Ureter (tissue), 1 donor: ENCODE data around the gene PLRG1. TPM values are rescaled to one million over a fixed set of nuclear protein-coding genes. Genes with fewer than 3 reads are reported as not detected.
"Not testable (repeated sequence)": the region's sequence is repeated elsewhere in the genome, so short reads cannot be mapped to it uniquely, and the experiment has no call there.

Source experiments
- DNase-seq: peaks from one replicate; pipeline ENCODE4 v3.0.0-alpha.2; 2020; ENCODE audit warnings: low spot score
- total RNA-seq: library from RNA; stranded (reverse); gene quantifications from one replicate; pipeline ENCODE4 v1.2.4, GENCODE V29; 2023
- donor health status: DM: yes; HTN: yes; CAD: no.

PLRG1 gene
- total RNA-seq = 79.4 TPM

DNA sequence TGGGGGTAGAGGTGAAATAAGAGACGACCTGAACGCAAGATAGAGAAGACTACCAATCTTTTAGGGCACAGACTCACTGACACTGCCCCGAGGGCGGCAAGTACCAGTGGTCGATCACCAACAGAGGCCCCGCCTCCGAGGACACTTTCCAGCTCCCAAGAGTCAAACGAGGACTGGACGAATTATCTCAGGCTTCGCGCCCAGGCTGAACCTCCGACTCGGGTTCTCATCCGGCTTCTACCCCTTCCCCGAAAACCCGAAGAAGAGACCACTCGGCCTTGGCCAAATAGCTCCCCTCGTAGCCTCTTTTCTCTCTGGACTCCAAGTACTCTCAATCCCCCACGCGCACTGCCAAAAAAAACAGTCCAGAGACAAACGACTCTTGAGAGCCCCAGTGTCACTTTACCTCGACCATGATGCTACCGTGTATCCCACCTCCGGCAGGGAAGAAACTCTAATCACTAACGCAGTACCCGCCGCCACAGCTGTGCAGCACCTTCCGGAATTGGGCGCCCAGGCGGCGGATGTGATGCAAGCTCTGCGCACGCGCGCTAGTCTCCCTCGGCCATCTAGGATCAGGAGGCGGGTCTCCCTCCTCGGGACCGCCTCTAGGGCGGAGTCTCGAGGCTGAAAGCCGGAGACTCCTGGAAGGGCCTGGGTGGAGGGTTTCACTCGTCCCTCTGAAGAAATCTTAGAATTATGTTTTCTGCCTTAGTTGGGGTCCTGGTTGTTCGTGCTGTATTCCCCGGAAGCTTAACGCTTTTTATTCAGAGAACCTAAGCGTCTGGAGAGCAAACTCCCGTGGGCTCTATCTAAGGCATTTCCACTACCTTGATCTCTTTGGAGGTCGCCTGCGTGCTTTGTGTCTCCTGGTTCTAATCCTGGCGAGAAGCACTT, at the start of gene PLRG1:
PLRG1 (minus strand) TSS at position 507 of the 897 bp plus-strand sequence; CDS start at position 415, 92 bp downstream.
- DNase-seq = peak; percentile 96

DNA sequence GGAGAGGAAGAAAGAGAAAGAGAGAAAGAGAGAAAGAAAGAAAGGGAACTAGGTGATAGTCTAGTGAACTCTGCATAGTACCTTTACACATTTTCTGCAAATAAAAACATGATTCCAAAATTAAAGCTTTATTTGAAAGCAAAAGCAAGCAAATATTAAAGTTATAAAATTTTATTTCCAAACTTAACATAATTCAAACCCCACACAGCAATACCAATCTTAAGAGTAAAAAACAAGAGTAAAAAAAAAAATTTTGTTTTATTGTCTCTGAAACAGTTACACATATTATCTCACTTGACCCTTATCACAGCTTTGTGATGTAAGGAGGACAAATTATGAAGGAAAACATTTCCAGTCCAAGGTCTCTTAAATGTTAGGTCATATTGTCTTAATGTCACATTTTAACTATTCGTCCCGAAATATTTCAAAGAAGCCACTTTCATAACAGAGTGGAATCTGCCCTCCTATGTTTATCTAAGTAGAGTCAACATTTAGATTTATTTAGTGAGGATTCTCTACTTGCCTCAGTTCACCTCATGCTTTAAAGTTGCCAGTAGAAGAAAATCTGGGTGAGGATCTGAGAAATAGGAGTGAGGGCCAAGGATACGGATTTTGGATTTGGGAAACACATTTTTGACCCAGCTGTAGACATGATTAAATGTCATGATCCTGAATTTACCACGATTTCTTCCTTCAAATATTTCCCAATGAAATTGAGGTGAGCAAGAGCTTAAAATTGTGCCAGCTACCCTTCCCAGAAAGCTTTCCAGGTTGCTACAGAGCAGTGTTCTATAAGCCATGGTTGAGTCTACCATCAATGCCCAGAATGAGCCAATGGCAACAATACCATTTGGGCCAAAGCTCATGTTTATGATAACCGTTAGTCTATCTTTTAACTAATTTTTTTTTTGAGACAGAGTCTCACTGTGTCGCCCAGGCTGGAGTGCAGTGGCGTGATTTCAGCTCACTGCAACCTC, 47.9 kb upstream of the PLRG1 start:
- DNase-seq = no peak

DNA sequence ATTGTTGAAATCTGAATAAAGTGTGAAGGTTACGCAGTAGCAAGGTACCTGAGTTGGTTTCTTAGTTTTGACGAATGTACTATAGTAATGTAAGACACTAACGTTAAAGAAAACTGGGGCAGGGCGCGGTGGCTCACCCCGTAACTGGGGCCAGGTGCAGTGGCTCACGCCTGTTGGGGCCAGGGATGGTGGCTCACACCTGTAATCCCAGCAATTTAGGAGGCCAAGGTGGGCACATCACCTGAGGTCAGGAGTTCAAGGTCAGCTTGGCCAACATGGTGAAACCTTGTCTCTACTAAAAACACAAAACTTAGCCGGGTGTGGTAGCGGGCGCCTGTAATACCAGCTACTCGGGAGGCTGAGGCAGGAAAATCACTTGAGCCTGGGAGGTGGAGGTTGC, 47.1 kb upstream of the PLRG1 start:
- not testable (repeated sequence) for DNase-seq

DNA sequence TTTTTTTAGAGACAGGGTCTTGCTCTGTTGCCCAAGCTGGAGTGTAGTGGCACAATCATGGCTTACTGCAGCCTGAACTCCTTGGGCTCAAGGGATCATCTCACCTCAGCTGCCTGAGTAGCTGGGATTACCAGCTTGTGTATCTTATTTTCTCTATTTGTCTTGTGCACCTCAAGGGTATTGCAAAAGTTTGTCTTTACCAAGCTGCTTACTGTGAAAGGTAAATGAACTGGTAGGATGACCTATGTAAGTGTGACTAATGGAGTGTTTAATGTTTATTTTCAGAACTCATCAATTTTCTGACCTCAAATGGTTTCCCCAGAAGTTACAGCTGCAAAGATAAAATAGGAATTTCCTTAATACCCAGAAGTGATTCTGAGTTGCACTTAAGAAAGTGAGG, 45.6 kb upstream of the PLRG1 start:
- DNase-seq = no peak

DNA sequence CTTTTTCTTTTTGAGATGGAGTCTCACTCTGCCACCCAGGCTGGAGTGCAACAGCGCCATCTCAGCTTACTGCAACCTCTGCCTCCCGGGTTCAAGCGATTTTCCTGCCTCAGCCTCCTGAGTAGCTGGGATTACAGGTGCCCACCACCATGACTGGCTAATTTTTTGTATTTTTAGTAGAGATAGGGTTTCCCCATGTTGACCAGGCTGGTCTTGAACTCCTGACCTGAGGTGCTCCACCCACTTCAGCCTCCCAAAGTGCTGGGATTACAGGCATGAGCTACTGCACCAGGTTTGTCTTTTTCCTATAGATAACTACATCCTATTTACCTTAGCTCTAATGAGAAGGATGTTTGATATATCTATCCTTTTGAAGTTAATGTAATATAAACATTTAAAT, 44.1 kb upstream of the PLRG1 start:
- not testable (repeated sequence) for DNase-seq

DNA sequence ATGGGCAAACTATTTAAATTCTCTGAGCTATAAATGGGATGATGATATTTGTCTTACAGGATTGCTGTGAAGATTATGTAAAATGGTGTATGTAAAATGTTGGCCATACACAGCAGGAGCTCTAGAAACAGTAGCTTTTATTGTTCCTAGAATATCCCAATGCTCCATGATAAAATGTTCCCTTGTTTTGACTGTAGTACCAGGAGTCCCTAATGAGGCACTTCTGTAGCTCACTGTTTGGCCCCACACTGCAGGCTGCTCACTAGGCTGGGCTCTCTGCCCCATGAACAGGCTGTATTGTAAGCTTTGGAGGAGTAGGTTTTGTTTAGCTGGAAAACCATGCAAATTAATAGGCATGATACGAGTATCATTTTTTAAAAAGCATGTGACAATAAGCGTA, 43.7 kb upstream of the PLRG1 start:
- DNase-seq = no peak

DNA sequence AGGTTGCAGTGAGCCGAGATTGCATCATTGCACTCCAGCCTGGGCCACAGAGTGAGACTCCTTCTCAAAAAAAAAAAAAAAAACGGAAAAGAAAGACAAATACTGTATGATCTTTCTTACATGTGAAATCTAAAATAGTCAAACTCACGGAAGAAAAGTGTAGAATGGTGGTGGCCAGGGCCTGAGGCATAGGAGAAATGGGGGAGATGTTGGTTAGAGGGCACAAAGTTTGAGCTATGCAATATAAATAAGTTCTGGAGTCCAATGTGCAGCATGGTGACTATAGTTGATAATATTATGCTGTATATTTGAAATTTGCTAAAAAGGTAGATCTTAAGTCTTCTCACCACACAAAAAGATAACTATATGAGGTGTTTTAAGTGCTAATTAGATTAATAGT, 41.7 kb upstream of the PLRG1 start:
- no peak for DNase-seq

DNA sequence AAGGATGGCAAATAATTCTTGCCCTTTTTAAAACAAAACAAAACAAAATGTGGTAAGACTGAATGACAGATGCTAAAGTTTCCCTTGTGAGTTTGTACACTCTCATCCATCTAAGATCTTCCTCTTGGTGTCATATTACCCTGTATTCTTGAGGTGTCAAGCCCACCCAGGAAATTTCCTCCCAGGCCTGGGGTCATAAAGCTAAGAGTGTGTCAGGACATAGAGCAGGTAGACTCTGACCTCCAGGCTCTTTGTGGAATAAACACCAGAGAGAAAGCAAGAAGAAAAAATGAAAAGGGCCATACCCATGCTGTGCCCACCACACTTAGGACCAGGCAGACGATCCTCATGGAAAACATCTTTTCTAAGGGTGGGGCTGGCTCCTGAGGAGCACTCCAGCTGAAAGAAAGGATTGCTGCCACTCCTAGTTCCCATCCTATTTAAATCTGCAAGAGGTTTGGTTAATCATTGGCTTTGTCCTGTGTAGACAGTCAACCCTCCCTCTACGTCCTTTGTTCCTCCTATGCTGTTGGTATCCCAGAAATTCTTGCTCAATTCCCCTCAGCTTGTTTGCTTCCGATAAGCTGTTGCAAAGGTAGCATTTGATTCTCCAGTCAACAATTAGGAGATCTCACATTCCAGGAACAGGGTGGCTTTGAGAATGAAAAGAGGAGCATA, 40.3 kb upstream of the PLRG1 start, which contains the start of gene FGA:
FGA (minus strand) TSS at position 414 of the 678 bp plus-strand sequence; CDS start at position 359, 55 bp downstream.
- DNase-seq = no peak

DNA sequence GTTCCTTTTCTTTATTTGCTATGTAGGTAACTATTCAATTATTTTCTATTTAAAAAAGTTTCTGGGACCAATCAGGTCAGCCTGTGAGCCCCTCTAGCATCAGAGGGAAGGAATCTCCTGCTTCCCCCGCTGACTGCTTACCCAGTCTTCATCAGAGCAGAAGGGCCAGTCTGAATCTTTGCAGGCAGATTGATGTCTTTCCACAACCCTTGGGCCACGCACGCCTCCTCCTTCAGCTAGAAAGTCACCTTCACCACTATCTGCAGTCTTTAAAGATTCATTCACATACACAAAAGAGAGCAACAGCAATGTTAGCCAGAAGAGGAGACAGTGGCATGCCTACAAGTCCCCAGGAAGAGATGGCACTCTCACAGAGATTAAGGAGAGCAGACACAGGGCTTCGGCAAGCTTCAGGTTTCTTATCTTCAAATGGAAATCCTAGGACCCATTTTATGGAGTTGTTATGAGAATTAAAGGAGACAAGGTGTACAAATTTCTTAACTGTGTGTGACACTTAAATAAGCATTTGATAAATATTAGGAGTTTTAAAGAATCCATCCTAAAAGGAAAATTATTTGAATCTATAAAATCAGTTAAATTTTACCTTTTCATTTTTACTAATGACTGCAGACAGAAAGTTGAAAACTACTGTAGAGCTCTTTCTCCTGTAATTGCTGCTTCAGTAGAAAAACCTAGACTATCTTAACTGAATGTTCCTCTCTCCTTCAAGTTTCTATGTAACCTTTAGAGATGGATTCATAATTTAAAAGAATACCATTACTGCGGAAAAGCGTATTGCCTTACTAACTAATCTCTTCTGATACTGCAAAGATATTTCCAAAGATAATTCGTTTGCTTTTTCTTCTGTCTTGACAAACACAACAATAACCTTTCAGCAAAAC, 39.3 kb upstream of the PLRG1 start:
- DNase-seq = no peak

DNA sequence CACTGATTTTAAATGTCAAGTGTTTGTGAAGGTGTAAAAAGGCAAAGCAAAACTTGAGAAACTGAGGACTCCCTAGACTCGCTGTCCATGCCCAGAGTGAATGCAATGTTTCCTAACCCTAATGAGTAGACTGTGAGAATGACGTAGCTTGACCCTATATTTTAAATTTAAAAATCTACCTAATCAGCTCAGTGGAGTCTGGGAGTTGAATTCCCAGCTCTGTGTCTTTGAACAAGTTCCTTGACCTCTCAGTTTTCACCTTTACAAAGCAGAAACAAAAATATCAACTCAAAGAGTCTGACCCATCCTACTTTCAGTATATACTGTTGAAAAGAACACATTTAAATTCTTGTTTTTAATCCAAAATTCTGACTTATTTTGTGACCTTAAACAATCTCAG, 38.0 kb upstream of the PLRG1 start:
- DNase-seq = no peak

DNA sequence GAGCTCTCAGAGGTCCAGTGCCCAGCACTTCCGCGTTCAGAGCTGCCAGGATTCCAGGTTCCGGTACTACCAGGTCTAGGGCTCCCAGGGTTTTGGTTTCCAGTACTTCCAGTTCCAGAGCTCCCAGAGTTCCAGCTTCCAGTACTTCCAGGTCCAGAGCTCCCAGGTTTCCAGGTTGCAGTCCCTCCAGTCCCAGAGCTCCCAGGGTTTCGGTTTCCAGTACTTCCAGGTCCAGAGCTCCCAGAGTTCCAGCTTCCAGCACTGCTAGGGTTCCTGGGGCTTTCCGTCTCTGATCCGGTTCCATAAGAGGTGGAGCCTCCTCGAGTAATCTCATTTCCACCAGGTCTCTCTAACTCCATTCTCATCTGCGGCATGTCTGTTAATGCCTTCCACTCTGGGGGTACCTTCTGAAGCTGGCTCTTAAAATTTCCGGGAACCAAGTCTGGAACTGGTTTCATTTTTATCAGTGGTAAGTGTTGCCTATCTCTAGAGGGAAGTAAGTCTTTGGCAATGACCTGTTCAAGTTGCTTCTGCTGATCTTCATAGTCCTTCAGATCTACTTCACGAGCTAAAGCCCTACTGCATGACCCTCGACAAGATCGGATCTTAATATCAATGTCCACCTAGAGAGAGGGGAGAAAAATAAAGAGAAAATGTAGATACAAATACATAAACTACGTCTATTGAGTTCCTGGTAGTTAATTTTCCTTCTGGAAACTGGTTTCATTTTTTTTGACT, 36.3 kb upstream of the PLRG1 start:
- no peak for DNase-seq

DNA sequence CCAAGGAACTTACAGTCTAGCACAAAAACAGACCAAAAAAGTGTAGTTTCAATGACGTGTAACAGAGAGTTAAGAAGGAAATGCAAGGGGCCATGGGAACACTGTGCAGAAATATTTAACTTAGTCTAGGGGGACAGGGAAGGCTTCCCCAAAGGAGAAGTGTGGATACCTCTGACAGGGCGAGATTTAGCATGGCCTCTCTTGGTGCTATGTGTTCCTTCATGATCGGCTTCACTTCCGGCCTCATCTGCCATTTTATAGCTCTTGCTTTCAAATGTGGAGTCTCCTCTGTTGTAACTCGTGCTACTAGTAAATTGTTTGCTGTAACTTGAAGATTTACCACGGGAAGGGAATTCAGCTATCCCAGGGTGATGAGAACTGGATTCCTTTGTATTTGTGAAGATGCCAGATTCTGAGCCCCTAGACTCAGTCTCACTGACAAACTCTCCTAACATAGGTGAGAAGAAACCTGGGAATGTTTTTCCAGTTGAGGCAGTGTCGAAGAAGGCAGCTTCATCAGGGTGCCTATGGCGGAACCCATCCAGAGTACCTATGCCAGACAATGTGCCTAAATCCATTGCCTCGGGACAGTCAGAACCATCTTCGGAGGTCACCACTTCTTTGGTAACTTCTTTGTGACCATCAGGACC, 35.3 kb upstream of the PLRG1 start:
- DNase-seq = no peak

DNA sequence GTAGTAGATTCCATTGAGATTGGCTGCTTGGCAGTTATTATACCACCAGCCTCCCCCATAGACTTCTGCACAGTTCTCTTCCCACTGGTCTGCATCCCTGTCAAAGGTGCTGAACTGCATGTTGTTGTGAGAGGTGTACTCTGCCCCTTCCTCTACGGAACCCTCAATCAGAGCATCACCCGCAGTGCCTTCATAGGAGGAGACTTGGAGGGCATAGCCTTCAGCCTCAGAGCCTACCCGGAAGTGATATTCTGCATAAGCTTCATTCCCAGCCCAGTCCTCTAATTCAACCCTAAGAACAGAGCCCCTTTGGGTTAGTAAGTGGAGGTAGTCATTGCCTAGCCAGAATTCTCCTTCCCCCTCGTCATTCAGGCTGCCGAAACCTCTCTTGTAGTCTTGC, 34.1 kb upstream of the PLRG1 start:
- DNase-seq = no peak

DNA sequence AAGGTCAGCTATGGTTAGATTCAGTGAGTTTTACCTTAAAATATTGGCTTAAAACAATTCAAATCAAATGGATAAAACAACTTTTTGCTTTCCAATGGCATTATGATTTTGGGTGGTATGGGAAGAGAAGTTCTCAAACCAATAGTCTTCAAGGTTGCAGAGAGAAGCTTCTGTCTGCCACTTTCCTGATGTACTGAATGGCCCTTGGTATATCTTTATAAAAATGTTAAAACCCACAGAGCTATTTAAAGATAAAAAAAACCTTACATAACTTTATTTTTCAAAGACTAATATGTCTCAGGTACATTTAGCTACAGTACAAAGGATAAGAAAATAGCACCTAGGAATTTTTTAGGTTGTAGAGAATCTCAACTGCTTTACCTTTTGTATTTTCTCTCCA, 33.5 kb upstream of the PLRG1 start:
- no peak for DNase-seq

DNA sequence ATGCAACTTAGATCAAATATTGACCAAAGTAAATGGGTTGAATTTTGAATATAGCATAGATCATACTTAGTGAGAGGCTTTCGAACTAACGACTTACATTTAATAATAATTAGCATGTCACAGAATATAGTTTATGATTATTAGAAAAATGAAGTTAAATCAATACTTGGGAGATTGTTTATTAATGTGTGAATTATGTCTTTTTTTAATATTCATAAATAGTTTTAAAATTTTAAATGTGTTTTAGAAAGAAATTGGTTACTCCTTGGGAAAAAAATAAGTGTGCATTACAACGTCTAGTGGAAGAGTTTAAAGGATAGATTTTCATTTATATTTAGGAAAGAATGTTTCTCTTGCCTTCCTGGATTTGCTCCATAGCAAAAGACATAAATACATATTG, 33.0 kb upstream of the PLRG1 start:
- no peak for DNase-seq

DNA sequence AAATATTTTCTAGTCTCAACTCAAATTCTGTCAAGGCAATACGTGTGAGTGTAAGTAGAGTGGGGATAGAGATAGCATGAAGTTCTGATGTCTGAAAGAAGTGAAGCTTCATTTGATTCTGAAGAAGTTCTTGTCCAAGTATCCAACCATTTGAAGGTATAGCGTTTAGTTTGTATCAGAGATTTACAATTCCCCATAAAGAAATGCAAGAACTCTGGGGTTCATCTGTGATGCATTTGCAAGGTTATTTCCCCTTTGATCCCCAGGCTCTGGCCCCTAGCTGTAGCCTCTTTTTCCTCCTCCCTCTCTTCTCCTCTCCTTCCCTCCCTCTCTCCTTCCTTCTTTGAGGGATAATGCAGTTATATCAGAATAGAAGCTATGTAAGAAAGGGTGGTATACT, 32.5 kb upstream of the PLRG1 start:
- DNase-seq = no peak

DNA sequence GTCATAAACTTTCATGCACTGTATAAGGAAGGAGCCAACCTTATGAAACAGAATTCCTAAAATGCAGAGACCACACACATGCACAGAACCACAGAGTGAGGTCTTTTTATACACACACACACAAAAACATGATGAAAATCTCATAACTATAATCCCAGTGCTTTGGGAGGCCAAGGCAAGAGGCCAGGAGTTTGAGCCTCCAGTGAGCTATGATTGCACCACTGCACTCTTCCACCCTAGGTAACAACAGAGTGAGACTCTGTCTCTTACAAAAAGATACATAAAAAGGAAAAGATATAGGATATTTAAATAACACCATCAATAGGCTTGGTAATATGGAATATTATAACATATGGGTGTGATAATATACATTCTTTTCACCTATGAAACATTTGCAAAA, 29.7 kb upstream of the PLRG1 start:
- DNase-seq = no peak

DNA sequence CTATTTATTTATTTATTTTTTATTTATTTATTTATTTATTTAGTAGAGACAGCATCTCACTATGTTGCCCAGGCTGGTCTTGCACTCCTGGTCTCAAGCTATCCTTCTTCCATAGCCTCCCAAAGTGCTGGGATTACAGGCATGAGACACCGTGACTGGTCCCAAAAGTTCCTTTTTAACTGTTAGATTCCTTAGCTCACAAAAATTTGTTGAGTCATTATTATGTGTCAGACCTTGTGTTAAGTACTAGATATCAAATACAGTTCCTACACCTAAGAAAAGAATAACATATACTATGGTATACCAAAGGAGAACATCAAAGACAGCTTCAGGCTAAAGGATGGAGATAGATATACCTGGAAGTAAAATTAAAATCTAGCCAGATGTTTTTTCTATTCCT, 28.7 kb upstream of the PLRG1 start:
- no peak for DNase-seq

DNA sequence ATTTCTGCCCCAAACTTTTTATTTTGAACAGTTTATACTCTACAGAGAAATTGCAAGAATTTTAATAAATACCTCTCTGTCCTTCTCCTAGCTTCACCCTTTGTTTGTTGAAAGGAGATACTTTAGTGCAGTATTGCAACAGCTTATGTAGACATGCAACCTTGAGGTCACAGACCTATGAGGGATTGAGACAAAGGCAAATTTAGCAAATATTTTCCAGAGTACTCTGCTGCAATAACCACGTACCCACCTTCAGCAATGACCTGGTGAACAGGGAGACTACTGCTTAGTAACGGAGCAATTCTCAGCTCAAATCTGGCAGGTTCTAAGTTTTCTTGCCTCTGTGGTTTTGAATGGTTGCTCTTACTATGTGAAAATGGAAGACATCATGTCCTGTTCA, 27.1 kb upstream of the PLRG1 start:
- DNase-seq = no peak

DNA sequence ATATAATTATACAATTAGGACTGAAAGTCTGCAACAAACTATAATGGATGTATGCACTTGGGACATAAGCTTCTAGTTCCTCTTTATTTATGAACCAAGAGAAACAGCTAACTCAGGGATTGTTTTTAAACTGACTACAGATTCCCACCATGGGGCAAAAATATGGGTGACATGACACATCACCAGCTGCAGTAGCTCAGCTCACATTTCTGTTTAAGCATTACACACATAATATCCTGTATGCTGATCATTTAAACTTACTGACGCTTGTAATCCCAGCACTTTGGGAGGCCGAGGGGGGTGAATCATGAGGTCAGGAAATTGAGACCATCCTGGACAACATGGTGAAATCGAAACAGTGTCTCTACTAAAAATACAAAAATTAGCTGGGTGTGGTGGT, 24.1 kb upstream of the PLRG1 start:
- no peak for DNase-seq
